WERI-Rb-1 (cell line): ENCODE measurements around the gene KIF20B.

Experiments used
- DNase-seq: peaks from one replicate; pipeline ENCODE4 v3.0.0-alpha.2; 2020
- H3K27ac ChIP-seq: fragments of 250-450 bp; sonication (Bioruptor Pico); 2 replicates; pipeline ENCODE4 v1.5.1; 2020; ENCODE audit warnings: mild to moderate bottlenecking, moderate library complexity
- H3K27me3 ChIP-seq: fragments of 250-450 bp; sonication (Bioruptor Pico); 2 replicates; pipeline ENCODE4 v1.5.1; 2021; ENCODE audit warnings: mild to moderate bottlenecking, low read depth, moderate library complexity; ENCODE audit not compliant: insufficient read depth, severe bottlenecking
- H3K36me3 ChIP-seq: fragments of 250-450 bp; sonication (Bioruptor Pico); 2 replicates; pipeline ENCODE4 v1.5.1; 2020; ENCODE audit warnings: mild to moderate bottlenecking, moderate library complexity
- H3K4me3 ChIP-seq: 2 replicates; pipeline ENCODE4 v1.5.1; 2011; ENCODE audit warnings: low read depth, mild to moderate bottlenecking, control low read depth, low read length
- H3K9me3 ChIP-seq: fragments of 250-450 bp; sonication (Bioruptor Pico); 2 replicates; pipeline ENCODE4 v1.5.1; 2021; ENCODE audit warnings: mild to moderate bottlenecking, moderate library complexity; ENCODE audit not compliant: severe bottlenecking
- CTCF ChIP-seq: IDR thresholded peaks from 2 replicates; pipeline ENCODE4 v1.5.1; 2011; ENCODE audit warnings: low read depth, mild to moderate bottlenecking, control low read depth, inconsistent platforms, low read length

Gene KIF20B

GRCh38 chr10:89677341-89677740, 24.0 kb upstream of the KIF20B start:
- DNase-seq = no peak
- no peaks in the 10 kb centered on the region for H3K36me3 ChIP-seq
- H3K9me3 ChIP-seq = no peaks in the 10 kb centered on the region
- no peak overlapping the region for H3K4me3 ChIP-seq
- H3K27me3 ChIP-seq = no peaks in the 10 kb centered on the region
- no peak overlapping the region for H3K27ac ChIP-seq
- TF ChIP-seq CTCF = no peak

GRCh38 chr10:89679986-89680385, 21.4 kb upstream of the KIF20B start:
- no peak for TF ChIP-seq CTCF
- Histone ChIP-seq H3K36me3 (no peaks in the 10 kb centered on the region), H3K9me3 (no peaks in the 10 kb centered on the region), H3K27ac (no peak overlapping the region), H3K27me3 (no peaks in the 10 kb centered on the region), H3K4me3 (no peak overlapping the region)
- no peak for DNase-seq

- Histone ChIP-seq H3K27ac (no peak overlapping the region), H3K9me3 (no peaks in the 10 kb centered on the region), H3K36me3 (no peaks in the 10 kb centered on the region), H3K4me3 (no peak overlapping the region), H3K27me3 (no peaks in the 10 kb centered on the region)
- no peak for DNase-seq
- TF ChIP-seq CTCF = no peak
These were observed 17.5 kb upstream of the KIF20B start for GRCh38 chr10:89683883-89684282.

- Histone ChIP-seq H3K27me3 (no peaks in the 10 kb centered on the region), H3K27ac (no peak overlapping the region), H3K9me3 (no peaks in the 10 kb centered on the region), H3K4me3 (no peak overlapping the region), H3K36me3 (no peaks in the 10 kb centered on the region)
- no peak for TF ChIP-seq CTCF
- DNase-seq = no peak
These were observed 16.8 kb upstream of the KIF20B start for GRCh38 chr10:89684604-89685003.

- no peak overlapping the region for H3K4me3 ChIP-seq
- DNase-seq = no peak
- no peak overlapping the region for H3K27ac ChIP-seq
- TF ChIP-seq CTCF = no peak
- no peaks in the 10 kb centered on the region for H3K36me3 ChIP-seq
- H3K9me3 ChIP-seq = no peaks in the 10 kb centered on the region
- H3K27me3 ChIP-seq = no peaks in the 10 kb centered on the region
These were observed 15.5 kb upstream of the KIF20B start for GRCh38 chr10:89685936-89686335.

GRCh38 chr10:89690027-89690426, 11.4 kb upstream of the KIF20B start:
- H3K27ac ChIP-seq = no peak overlapping the region
- DNase-seq = no peak
- TF ChIP-seq CTCF = no peak
- H3K9me3 ChIP-seq = no peaks in the 10 kb centered on the region
- H3K36me3 ChIP-seq = no peaks in the 10 kb centered on the region
- no peak overlapping the region for H3K4me3 ChIP-seq
- no peaks in the 10 kb centered on the region for H3K27me3 ChIP-seq
